Progenitor cell of endocrine pancreas (in vitro differentiated cells): Measurements from ENCODE around the gene CCDC192. TPM values are rescaled to one million over a fixed set of nuclear protein-coding genes. Genes with fewer than 3 reads are reported as not detected.
"Not testable (repeated sequence)": the region's sequence is repeated elsewhere in the genome, so short reads cannot be mapped to it uniquely, and the experiment has no call there.

Experiments used
- DNase-seq: peaks from one replicate; pipeline ENCODE4 v3.0.0; 2021; ENCODE audit warnings: low spot score; ENCODE audit not compliant: unreplicated experiment
- H3K27ac Mint-ChIP-seq: 2 replicates; pipeline ENCODE4 v1.8.0; 2021; ENCODE audit warnings: mild to moderate bottlenecking, moderate library complexity, mixed read lengths
- H3K27me3 Mint-ChIP-seq: 2 replicates; pipeline ENCODE4 v1.8.0; 2021; ENCODE audit warnings: mixed read lengths
- H3K36me3 Mint-ChIP-seq: 2 replicates; pipeline ENCODE4 v1.8.0; 2022; ENCODE audit warnings: mixed read lengths; ENCODE audit not compliant: insufficient read depth
- H3K4me1 Mint-ChIP-seq: 2 replicates; pipeline ENCODE4 v1.8.0; 2021; ENCODE audit warnings: low read depth, mixed read lengths
- H3K4me3 Mint-ChIP-seq: 2 replicates; pipeline ENCODE4 v1.8.0; 2021; ENCODE audit warnings: low read depth, mild to moderate bottlenecking, moderate library complexity, mixed read lengths
- H3K9me3 Mint-ChIP-seq: 2 replicates; pipeline ENCODE4 v1.8.0; 2021; ENCODE audit warnings: low read depth, mixed read lengths
- total RNA-seq: library from RNA; stranded (reverse); gene quantifications from 2 replicates; pipeline ENCODE4 v1.2.1, GENCODE V29; 2021
- TF ChIP-seq, protein P1 (sequence below): fragments of 200-600 bp; sonication (generic); IDR thresholded peaks from one replicate; pipeline ENCODE4 v1.5.0; 2021; ENCODE audit warnings: antibody characterized with exemption, mild to moderate bottlenecking; ENCODE audit not compliant: unreplicated experiment

CCDC192 gene
- total RNA-seq, 1 donor from 2014 or later: not detected

DNA sequence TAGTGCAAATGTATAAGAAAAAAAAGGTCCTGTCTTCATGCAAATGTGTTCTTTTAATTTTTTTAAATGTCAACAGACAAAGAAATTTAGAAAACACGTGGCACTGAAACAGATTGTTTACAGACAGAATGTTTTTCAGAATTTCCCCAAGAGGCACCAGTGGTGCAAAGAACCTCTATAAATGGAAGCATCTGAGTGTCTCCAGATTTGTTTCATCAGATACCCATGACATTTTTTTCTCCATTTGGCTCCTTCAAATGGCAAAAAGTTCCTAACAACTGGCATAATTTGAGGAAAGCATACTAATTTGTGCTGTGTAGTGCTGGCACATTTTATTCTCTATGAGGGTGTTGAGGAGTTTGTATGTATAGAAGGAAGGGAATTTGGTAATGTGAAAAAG lies 15.0 kb downstream of the CCDC192 start:
- H3K9me3 Mint-ChIP-seq: peaks cover 30% of the 10 kb centered on the region

DNA sequence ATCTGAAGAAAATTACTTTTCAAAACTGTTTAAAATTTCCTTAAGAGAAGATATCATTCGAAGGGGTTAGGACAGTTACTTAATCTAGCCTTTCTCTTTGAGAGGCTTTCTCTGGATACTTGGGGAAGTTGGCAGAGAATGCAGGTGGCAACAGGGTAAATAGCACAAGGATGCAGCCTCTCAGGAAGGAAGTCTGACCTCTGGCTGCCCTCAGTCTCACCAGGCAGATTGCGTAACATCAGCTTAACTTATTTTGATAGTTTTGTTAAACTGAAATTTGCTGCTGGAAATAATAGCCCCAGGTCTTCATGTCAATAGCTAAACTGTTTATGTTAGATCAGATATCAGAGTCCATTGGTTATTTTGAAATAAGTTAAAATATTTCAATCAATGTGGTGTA lies 20.4 kb downstream of the CCDC192 start:
- no peak for DNase-seq
- Mint-ChIP-seq H3K9me3 (peaks cover 25% of the 10 kb centered on the region), H3K27me3 (no peaks in the 10 kb centered on the region), H3K4me1 (peaks cover 5% of the 10 kb centered on the region), H3K4me3 (no peak overlapping the region), H3K27ac (no peak overlapping the region), H3K36me3 (peaks cover 6% of the 10 kb centered on the region)
- TF ChIP-seq, protein P1, sequence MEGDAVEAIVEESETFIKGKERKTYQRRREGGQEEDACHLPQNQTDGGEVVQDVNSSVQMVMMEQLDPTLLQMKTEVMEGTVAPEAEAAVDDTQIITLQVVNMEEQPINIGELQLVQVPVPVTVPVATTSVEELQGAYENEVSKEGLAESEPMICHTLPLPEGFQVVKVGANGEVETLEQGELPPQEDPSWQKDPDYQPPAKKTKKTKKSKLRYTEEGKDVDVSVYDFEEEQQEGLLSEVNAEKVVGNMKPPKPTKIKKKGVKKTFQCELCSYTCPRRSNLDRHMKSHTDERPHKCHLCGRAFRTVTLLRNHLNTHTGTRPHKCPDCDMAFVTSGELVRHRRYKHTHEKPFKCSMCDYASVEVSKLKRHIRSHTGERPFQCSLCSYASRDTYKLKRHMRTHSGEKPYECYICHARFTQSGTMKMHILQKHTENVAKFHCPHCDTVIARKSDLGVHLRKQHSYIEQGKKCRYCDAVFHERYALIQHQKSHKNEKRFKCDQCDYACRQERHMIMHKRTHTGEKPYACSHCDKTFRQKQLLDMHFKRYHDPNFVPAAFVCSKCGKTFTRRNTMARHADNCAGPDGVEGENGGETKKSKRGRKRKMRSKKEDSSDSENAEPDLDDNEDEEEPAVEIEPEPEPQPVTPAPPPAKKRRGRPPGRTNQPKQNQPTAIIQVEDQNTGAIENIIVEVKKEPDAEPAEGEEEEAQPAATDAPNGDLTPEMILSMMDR: no peak

More for the DNA sequence above, 15.0 kb downstream of the CCDC192 start:
- Mint-ChIP-seq H3K4me1 (no peaks in the 10 kb centered on the region), H3K4me3 (no peak overlapping the region), H3K36me3 (peaks cover 7% of the 10 kb centered on the region), H3K27me3 (no peaks in the 10 kb centered on the region), H3K27ac (no peak overlapping the region)
- DNase-seq: no peak
- TF ChIP-seq, protein P1: no peak

DNA sequence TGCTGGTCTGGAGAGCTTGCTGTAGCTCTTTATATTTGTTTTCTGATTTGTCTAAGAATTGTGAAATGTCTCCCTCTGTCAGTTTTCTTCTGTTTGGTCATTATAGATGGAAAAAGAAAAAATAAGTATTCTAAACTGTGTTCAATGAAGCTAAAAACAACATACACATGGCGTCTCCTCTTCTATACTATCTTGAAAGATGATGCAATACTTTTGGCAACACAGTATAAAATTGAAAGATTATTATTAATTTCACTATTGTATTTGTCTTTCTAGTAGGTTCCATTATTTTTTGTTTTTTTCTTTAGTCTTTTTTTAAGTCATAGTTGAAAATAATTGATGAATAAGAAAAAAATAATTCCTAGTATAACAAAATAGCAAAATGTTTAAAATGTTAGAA lies 22.5 kb downstream of the CCDC192 start:
- no peak for DNase-seq
- Mint-ChIP-seq H3K9me3 (peaks cover 24% of the 10 kb centered on the region), H3K4me1 (peaks cover 5% of the 10 kb centered on the region), H3K36me3 (peaks cover 6% of the 10 kb centered on the region), H3K27me3 (no peaks in the 10 kb centered on the region), H3K4me3 (no peak overlapping the region), H3K27ac (no peak overlapping the region)
- TF ChIP-seq, protein P1: no peak

DNA sequence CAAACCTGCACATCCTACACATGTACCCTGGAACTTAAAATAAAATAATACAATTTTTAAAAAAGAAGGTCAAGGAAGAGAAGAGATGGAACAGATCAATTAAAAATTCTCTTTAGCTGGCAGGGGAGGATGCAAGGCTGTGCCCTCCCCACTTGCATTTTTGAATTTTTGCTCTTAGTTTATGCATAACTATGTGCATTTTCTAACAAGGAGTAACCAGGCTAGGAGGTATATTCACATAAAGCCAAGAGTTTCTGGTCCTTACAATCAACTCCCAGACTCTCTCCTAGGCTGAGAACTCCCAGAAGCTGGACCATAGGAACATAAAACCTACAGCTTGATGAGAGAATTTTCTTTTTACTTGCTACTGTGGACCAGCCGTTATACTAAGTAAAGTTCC lies 29.8 kb downstream of the CCDC192 start:
- Mint-ChIP-seq H3K9me3 (peaks cover 17% of the 10 kb centered on the region), H3K4me1 (no peaks in the 10 kb centered on the region), H3K4me3 (no peak overlapping the region), H3K27ac (no peak overlapping the region), H3K36me3 (no peaks in the 10 kb centered on the region), H3K27me3 (no peaks in the 10 kb centered on the region)
- no peak for DNase-seq
- TF ChIP-seq, protein P1: no peak

DNA sequence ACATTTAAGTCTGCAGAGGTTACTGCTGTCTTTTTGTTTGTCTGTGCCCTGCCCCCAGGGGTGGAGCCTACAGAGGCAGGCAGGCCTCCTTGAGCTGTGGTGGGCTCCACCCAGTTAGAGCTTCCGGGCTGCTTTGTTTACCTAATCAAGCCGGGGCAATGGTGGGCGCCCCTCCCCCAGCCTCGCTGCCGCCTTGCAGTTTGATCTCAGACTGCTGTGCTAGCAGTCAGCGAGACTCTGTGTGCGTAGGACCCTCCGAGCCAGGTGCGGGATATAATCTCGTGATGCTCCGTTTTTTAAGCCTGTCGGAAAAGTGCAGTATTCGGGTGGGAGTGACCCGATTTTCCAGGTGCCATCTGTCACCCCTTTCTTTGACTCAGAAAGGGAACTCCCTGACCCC lies 36.2 kb downstream of the CCDC192 start:
- H3K9me3 Mint-ChIP-seq, H3K36me3 Mint-ChIP-seq, DNase-seq, H3K27me3 Mint-ChIP-seq, H3K4me1 Mint-ChIP-seq: not testable (repeated sequence)
- Mint-ChIP-seq H3K27ac (peak overlapping the region; percentile 71), H3K4me3 (peak overlapping the region; percentile 70)

DNA sequence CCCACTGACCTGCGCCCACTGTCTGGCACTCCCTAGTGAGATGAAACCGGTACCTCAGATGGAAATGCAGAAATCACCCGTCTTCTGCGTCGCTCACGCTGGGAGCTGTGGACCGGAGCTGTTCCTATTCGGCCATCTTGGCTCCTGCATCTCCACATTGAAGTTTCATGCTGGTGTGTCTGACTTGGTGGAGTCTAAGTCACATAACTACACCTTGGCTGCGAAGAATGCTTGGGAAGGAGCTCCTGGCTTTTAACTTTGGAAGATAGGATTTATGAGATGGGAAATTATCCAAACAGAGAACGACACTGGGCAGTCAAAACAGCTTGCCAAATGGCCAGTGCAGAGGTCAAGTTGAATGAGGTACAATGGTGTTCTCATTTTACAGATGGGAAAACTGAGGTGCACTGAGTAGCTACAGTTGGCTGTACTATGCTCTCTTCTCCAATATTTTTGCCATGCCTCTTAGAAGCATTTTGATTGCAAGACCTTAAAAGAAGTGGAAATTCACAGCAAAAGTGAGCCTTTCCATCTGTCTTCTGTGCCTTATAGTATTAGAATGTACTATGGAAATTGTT lies 36.7 kb downstream of the CCDC192 start:
- H3K27ac Mint-ChIP-seq: peak overlapping the region; percentile 71
- peaks cover 5% of the 10 kb centered on the region for H3K4me1 Mint-ChIP-seq
- TF ChIP-seq, protein P1: no peak
- no peaks in the 10 kb centered on the region for H3K36me3 Mint-ChIP-seq
- H3K9me3 Mint-ChIP-seq: peaks cover 3% of the 10 kb centered on the region
- no peaks in the 10 kb centered on the region for H3K27me3 Mint-ChIP-seq
- H3K4me3 Mint-ChIP-seq: peak overlapping the region; percentile 70
- DNase-seq: no peak
